22Rv1 (cell line): ENCODE measurements around the gene TP53RK.
"Not testable (repeated sequence)": the region's sequence is repeated elsewhere in the genome, so short reads cannot be mapped to it uniquely, and the experiment has no call there.

Source experiments
- H3K27ac ChIP-seq: fragments of 450-650 bp; 2 replicates; pipeline ENCODE4 v1.5.1; 2017
- CTCF ChIP-seq: fragments of 450-650 bp; IDR thresholded peaks from 2 replicates; pipeline ENCODE4 v1.5.1; 2017; ENCODE audit warnings: mild to moderate bottlenecking
- ZFX ChIP-seq: fragments of 450-650 bp; IDR thresholded peaks from 2 replicates; pipeline ENCODE4 v1.6.1; 2017; ENCODE audit warnings: antibody characterized with exemption, borderline replicate concordance

The TP53RK gene

DNA sequence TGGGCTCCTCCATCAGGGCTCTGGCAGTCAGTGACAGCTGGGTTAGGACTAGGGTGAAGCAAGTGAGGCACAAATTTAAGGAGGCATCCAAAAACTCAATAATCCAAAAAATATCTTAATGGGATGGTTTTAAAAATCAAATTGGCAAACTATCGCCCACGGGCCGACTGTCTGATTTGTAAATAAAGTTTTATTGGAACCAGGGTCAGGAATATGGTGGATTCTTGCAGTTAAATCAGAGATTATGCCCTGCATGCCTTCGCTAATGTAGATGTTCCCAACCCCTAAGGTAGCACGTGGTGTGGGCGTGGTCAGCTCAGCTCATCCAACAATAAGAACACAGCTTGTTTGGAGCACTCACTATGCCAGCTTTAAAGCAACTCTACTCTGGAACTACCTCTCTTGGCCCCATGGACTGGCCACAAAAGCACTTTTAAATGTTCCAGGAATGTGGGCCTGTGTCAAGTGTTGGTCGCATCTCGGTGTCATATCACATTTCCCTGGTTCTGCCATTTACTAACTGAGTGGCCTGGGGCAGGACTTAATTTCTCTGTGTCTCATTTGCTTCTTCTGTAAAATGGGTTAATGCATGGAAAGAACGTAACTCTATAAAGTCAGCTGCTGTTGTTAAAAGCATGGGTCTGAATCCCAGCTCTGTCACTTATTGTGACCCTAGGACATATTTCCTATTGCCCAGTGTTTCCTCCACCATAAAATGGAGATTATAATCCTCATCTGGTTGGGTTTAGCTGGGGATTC lies 7.0 kb downstream of the TP53RK start:
- H3K27ac ChIP-seq = peak overlapping the region; percentile 90

GRCh38 chr20:46681032-46681854 lies 8.0 kb downstream of the TP53RK start:
- TF ChIP-seq ZFX (no peak), CTCF (peak; percentile 79)
- peak overlapping the region; percentile 90; the same call in 1 of the 2 replicates for H3K27ac ChIP-seq

More for the DNA sequence above, 7.0 kb downstream of the TP53RK start:
- no peak for TF ChIP-seq CTCF
- TF ChIP-seq ZFX = no peak

- no peak for TF ChIP-seq CTCF
- TF ChIP-seq ZFX = no peak
- H3K27ac ChIP-seq = no peak overlapping the region
Observed at GRCh38 chr20:46680684-46681031, 8.6 kb downstream of the TP53RK start.

- no peak for TF ChIP-seq CTCF
- TF ChIP-seq ZFX = no peak
- H3K27ac ChIP-seq = no peak overlapping the region
Observed at GRCh38 chr20:46678516-46678915, 10.7 kb downstream of the TP53RK start.

DNA sequence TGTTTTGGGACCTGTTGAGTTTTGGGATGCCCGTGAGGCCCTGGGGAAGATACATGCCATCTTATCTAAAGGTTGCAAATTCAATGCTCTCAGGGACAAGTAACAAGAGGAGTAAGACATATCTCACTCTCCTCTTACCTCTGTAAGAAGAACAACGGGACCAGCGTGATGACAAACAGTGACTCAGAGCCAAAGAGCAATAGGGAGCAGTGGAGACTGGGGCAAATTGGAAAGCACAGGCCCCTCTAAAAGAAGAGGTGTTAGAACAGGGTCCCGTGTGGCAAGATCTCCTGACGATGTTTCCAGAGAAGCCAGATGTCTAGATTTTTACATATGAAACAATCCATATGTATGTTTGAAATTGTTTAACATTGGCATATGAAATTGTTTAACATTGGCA lies 11.6 kb downstream of the TP53RK start:
- no peak overlapping the region for H3K27ac ChIP-seq
- no peak for TF ChIP-seq CTCF
- TF ChIP-seq ZFX = no peak

DNA sequence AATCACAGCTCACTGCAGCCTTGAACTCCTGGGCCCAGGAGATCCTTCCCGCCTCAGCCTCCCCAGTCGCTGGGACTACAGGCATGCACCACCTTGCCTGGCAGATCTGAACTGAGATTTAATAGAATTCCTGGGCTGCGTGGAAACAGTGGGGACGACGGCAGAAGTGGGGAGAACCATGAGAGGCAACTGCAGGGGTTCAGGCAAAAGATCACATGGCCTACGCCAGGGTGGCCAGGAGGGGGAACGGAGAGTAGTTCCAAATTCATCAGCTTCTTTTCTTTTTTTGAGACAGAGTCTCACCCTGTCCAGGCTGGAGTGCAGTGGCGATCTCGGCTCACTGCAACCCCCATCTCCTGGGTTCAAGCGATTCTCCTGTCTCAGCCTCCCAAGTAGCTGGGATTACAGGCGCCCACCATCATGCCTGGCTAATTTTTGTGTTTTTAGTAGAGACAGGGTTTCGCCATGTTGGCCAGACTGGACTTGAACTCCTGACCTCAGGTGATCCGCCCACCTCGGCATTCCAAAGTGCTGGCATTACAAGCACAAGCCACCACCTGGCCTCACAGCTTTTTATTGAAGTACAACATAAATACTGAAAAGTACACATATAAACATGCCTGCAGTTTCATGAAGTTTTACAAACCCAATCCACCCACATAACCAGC lies 12.5 kb downstream of the TP53RK start:
- H3K27ac ChIP-seq = not testable (repeated sequence)

DNA sequence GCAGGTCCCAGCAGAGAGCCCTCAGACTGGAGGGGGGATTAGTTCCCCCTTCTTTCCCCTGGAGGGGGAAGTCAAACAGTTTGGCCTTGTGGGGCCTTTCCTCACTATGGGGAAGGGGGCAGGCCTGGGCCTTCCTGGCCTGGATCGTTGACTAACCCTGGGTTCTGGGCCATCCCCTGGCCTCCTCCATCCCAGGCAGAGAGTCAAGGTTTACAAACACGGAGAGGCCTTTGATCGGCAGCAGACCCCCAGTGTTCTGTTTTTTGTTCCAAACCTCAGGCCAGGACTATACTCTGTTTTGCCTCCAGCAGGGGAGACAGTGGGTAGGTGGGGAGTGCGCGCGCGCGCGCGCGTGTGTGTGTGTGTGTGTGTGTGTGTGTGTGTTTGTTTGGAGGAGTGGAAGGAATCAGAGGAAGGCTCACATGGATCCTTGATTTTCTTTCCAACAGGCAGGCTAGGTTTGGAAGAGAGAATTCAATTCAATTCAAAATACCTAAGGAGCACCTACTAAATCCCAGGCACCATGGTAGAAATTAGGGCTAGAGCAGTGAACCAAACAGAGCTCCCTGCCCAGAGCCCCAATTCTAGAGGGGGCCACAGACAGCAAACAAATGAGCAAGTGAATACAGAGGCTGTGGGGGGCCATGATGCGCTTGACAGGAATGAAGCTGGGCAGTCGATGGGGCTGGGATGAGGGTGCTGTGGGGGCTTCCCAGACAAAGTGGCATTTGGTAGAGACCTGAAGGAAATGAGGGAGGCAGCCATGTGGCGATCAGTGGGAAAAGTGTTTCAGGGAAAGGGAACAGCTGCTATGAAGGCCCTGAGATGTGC lies 14.8 kb downstream of the TP53RK start:
- H3K27ac ChIP-seq = no peak overlapping the region
- TF ChIP-seq ZFX (no peak), CTCF (no peak)
